K562 (cell line): ENCODE measurements around the gene RNU5D-1. TPM values are rescaled to one million over a fixed set of nuclear protein-coding genes. Genes with fewer than 3 reads are reported as not detected.

ENCODE experiments used
- MEIS2 ChIP-seq: fragments of 450-650 bp; IDR thresholded peaks from 2 replicates; pipeline ENCODE4 v1.6.1; 2014; ENCODE audit warnings: mild to moderate bottlenecking; ENCODE audit not compliant: partially characterized antibody
- MXI1 ChIP-seq: IDR thresholded peaks from 2 replicates; pipeline ENCODE4 v1.6.1; 2011; ENCODE audit warnings: low read depth, mild to moderate bottlenecking, improper control_type of control experiment, low read length
- MYC ChIP-seq, 2 experiments: fragments of 250-450 bp in 1 of 2; sonication (Bioruptor Pico) in 1 of 2; IDR thresholded peaks; 2 replicates each; pipeline versions ENCODE4 v1.5.1 to v1.6.1; 2012 to 2021; ENCODE audit warnings: low read depth in 2 of 2, borderline replicate concordance in 1 of 2, improper control_type of control experiment in 1 of 2, low read length in 1 of 2, mild to moderate bottlenecking in 1 of 2, moderate library complexity in 1 of 2
- POU5F1 ChIP-seq: fragments of 150-350 bp; IDR thresholded peaks from 2 replicates; pipeline ENCODE4 v1.6.1; 2014; ENCODE audit warnings: borderline replicate concordance, low read length, low read depth, mild to moderate bottlenecking; ENCODE audit not compliant: partially characterized antibody
- ZFP36 ChIP-seq: fragments of 150-350 bp; IDR thresholded peaks from 2 replicates; pipeline ENCODE4 v1.6.1; 2018; ENCODE audit warnings: low read length, low read depth; ENCODE audit not compliant: partially characterized antibody
- ZKSCAN3 ChIP-seq: fragments of 250-450 bp; sonication (Bioruptor Pico); IDR thresholded peaks from 2 replicates; pipeline ENCODE4 v1.4.0; 2020
- ZNF644 ChIP-seq: fragments of 200-800 bp; sonication (Bioruptor generic); IDR thresholded peaks from 2 replicates; pipeline ENCODE4 v1.6.1; 2016; ENCODE audit warnings: low read depth, missing genetic modification characterization, missing compliant biosample characterization
- polyA plus RNA-seq, 8 experiments: library from polyadenylated mRNA; depleted of rRNA in 4 of 8; stranded (reverse) in 5 of 8; unstranded in 3 of 8; fragments of >200 nt; fragmentation: Nextera tagmentation in 2 of 8; fragmentation: Illumina TruSeq in 1 of 8; extraction: Ambion mirVana in 2 of 8; extraction: Trizol in 1 of 8; gene quantifications; 2 replicates each; pipeline versions ENCODE4 v1.2.1 to v1.2.3, GENCODE V29; 2011 to 2014; ENCODE audit warnings: inconsistent platforms in 1 of 8, missing spikeins in 1 of 8
- total RNA-seq, 7 experiments: library from RNA; depleted of rRNA in 6 of 7; stranded (reverse); fragments of >200 nt in 6 of 7; fragmentation: Illumina TruSeq in 2 of 7; extraction: Trizol in 2 of 7; gene quantifications; 2 replicates each; pipeline versions ENCODE4 v1.2.1 to v1.2.3, GENCODE V29; 2011 to 2021; ENCODE audit warnings: low replicate concordance in 1 of 7
- TF ChIP-seq, protein P1 (sequence below): fragments of 450-650 bp; IDR thresholded peaks from 2 replicates; pipeline ENCODE4 v1.6.1; 2016; ENCODE audit warnings: missing biosample characterization, missing genetic modification characterization
- TF ChIP-seq, protein P2 (sequence below), 3 experiments: IDR thresholded peaks in 2 of 3; conservative IDR thresholded peaks in 1 of 3; 2 replicates each; pipeline ENCODE4 v1.5.1; 2011 to 2012; ENCODE audit warnings: low read length in 3 of 3, mild to moderate bottlenecking in 3 of 3, control low read depth in 2 of 3, improper control_type of control experiment in 1 of 3, inconsistent platforms in 1 of 3, low read depth in 1 of 3, mixed read lengths in 1 of 3, moderate library complexity in 1 of 3; ENCODE audit not compliant: insufficient read depth in 2 of 3
- TF ChIP-seq, protein P3 (sequence below), 2 experiments: fragments of 450-650 bp in 1 of 2; sonication (generic) in 1 of 2; formaldehyde crosslinking in 1 of 2; IDR thresholded peaks; 2 replicates each; pipeline versions ENCODE4 v1.7.1 to v1.9.0; 2016 to 2022; ENCODE audit warnings: inconsistent platforms in 1 of 2, mild to moderate bottlenecking in 1 of 2, missing genetic modification reagents in 1 of 2

RNU5D-1 gene
- total and polyA plus RNA-seq, 9 of the 15 experiments (the other 6 are each of a cell fraction or from before 2014, with no cell fraction given), result under 0.01 TPM; not detected in 8

DNA sequence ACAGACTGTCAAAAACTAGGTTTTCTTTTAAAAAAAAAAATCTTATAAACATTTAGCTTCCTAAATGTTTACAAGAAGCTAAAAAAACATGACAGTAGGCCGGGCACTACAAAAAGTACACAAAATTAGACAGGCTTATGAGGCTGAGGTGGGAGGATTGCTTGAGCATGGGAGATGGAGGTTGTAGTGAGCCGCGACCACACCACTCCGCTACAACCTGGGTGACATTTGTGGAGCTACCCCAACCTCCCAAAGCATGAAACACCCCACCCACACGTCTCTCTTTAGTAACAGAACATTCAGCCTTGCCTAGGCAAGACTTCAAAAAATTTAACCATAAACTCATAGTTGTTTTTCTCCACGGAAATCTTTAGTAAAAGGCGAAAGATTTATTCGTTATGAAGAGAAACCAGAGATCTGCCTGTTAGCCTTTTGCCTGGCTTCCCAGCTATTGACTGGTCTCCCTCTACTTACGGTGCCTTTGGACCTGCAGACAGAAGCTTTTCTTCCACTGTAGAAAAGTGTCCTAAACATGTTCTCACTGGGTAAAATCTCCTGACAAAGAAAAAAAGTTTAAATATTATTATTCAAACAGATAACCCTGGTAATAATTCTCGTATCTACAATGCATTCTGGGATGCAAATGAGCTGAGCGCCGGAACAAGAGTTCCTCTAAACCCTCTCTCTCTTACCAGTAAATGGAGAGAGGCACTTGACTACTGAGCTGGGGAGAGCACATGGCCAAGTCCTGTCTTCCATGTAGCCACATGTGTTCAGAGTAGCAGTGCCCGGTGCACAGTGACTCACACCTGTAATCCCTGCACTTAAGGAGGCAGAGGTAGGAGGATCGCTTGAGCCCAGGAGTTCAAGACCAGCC lies 9.2 kb downstream of the RNU5D-1 start (continued):
- TF ChIP-seq ZFP36, result peak; percentile 83
- TF ChIP-seq, protein P1, sequence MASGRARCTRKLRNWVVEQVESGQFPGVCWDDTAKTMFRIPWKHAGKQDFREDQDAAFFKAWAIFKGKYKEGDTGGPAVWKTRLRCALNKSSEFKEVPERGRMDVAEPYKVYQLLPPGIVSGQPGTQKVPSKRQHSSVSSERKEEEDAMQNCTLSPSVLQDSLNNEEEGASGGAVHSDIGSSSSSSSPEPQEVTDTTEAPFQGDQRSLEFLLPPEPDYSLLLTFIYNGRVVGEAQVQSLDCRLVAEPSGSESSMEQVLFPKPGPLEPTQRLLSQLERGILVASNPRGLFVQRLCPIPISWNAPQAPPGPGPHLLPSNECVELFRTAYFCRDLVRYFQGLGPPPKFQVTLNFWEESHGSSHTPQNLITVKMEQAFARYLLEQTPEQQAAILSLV (tag), result peak; percentile 64; the same call in 1 of the 2 replicates
- TF ChIP-seq ZNF644 (tag), result 0 out of 2 replicates have a peak, but pooled peaks have one; percentile 87
- TF ChIP-seq, protein P2, sequence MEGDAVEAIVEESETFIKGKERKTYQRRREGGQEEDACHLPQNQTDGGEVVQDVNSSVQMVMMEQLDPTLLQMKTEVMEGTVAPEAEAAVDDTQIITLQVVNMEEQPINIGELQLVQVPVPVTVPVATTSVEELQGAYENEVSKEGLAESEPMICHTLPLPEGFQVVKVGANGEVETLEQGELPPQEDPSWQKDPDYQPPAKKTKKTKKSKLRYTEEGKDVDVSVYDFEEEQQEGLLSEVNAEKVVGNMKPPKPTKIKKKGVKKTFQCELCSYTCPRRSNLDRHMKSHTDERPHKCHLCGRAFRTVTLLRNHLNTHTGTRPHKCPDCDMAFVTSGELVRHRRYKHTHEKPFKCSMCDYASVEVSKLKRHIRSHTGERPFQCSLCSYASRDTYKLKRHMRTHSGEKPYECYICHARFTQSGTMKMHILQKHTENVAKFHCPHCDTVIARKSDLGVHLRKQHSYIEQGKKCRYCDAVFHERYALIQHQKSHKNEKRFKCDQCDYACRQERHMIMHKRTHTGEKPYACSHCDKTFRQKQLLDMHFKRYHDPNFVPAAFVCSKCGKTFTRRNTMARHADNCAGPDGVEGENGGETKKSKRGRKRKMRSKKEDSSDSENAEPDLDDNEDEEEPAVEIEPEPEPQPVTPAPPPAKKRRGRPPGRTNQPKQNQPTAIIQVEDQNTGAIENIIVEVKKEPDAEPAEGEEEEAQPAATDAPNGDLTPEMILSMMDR (IDR thresholded peaks at IDR 0.05 in 2 of 3, conservative IDR thresholded peaks at IDR 0.05 in 1 of 3; ENCODE audit: insufficient read depth in 2 of 3, low read depth in 1 of 3, low read length in 3 of 3), result no peak; a peak in 2 of 6 replicates
- TF ChIP-seq MXI1, result peak; percentile 87
- no peak for TF ChIP-seq POU5F1
- TF ChIP-seq MEIS2, result peak; percentile 33
- no peak for TF ChIP-seq ZKSCAN3 (CRISPR knock-in tag)
- TF ChIP-seq MYC (IDR thresholded peaks at IDR 0.05; ENCODE audit: low read depth, low read length), result peak; percentile 99
- TF ChIP-seq MYC (CRISPR knock-in tag; IDR thresholded peaks at IDR 0.05; ENCODE audit: borderline replicate concordance, low read depth), result peak; percentile 85; the same call in 1 of the 2 replicates
- TF ChIP-seq, protein P3, sequence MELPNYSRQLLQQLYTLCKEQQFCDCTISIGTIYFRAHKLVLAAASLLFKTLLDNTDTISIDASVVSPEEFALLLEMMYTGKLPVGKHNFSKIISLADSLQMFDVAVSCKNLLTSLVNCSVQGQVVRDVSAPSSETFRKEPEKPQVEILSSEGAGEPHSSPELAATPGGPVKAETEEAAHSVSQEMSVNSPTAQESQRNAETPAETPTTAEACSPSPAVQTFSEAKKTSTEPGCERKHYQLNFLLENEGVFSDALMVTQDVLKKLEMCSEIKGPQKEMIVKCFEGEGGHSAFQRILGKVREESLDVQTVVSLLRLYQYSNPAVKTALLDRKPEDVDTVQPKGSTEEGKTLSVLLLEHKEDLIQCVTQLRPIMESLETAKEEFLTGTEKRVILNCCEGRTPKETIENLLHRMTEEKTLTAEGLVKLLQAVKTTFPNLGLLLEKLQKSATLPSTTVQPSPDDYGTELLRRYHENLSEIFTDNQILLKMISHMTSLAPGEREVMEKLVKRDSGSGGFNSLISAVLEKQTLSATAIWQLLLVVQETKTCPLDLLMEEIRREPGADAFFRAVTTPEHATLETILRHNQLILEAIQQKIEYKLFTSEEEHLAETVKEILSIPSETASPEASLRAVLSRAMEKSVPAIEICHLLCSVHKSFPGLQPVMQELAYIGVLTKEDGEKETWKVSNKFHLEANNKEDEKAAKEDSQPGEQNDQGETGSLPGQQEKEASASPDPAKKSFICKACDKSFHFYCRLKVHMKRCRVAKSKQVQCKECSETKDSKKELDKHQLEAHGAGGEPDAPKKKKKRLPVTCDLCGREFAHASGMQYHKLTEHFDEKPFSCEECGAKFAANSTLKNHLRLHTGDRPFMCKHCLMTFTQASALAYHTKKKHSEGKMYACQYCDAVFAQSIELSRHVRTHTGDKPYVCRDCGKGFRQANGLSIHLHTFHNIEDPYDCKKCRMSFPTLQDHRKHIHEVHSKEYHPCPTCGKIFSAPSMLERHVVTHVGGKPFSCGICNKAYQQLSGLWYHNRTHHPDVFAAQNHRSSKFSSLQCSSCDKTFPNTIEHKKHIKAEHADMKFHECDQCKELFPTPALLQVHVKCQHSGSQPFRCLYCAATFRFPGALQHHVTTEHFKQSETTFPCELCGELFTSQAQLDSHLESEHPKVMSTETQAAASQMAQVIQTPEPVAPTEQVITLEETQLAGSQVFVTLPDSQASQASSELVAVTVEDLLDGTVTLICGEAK (IDR thresholded peaks at IDR 0.05), result 0 out of 2 replicates have a peak, but pooled peaks have one; percentile 16
- TF ChIP-seq, protein P3 (CRISPR knock-in tag; IDR thresholded peaks at IDR 0.05), result peak; percentile 85
